HEK293 (cell line): ENCODE results near the gene AQP3.

Source experiments
- KLF10 ChIP-seq: fragments of 450-650 bp; IDR thresholded peaks from 2 replicates; pipeline ENCODE4 v1.5.1; 2018; ENCODE audit warnings: missing biosample characterization, mild to moderate bottlenecking, missing genetic modification characterization
- SCRT1 ChIP-seq: fragments of 450-650 bp; formaldehyde crosslinking; IDR thresholded peaks from 2 replicates; pipeline ENCODE4 v1.5.1; 2016; ENCODE audit warnings: missing biosample characterization, missing genetic modification characterization, borderline replicate concordance
- ZBTB17 ChIP-seq: fragments of 450-650 bp; formaldehyde crosslinking; IDR thresholded peaks from 2 replicates; pipeline ENCODE4 v1.5.1; 2016; ENCODE audit warnings: missing biosample characterization, missing genetic modification characterization
- ZNF221 ChIP-seq: fragments of 450-650 bp; formaldehyde crosslinking; IDR thresholded peaks from 2 replicates; pipeline ENCODE4 v1.5.1; 2017; ENCODE audit warnings: missing biosample characterization, missing genetic modification characterization, borderline replicate concordance
- ZNF701 ChIP-seq: fragments of 450-650 bp; formaldehyde crosslinking; IDR thresholded peaks from 2 replicates; pipeline ENCODE4 v1.5.1; 2016; ENCODE audit warnings: missing biosample characterization, missing genetic modification characterization
- ZNF704 ChIP-seq: fragments of 450-650 bp; formaldehyde crosslinking; IDR thresholded peaks from 2 replicates; pipeline ENCODE4 v1.5.1; 2016; ENCODE audit warnings: missing biosample characterization, missing genetic modification characterization

- TF ChIP-seq ZNF221 (tag by site-specific recombination) (no peak), SCRT1 (tag by site-specific recombination) (no peak), ZNF704 (tag by site-specific recombination) (no peak), KLF10 (tag by site-specific recombination) (no peak), ZBTB17 (no peak), ZNF701 (tag by site-specific recombination) (no peak)
Observed at GRCh38 chr9:33435821-33436277, 11.5 kb downstream of the AQP3 start.
